Stimulated activated CD8-positive, alpha-beta memory T cell treated with anti-CD3 and anti-CD28 coated beads, Interleukin-2, amount 100 ng/mL, for 1 hour (primary cell): Measurements from ENCODE around the gene ADNP2.
"Not testable (repeated sequence)": the region's sequence is repeated elsewhere in the genome, so short reads cannot be mapped to it uniquely, and the experiment has no call there.

Experiments used
- DNase-seq, 2 donors: peaks; one replicate each; pipeline ENCODE4 v3.0.0-alpha.2; 2020; ENCODE audit warnings: low read depth in 2 of 2

The ADNP2 gene

DNA sequence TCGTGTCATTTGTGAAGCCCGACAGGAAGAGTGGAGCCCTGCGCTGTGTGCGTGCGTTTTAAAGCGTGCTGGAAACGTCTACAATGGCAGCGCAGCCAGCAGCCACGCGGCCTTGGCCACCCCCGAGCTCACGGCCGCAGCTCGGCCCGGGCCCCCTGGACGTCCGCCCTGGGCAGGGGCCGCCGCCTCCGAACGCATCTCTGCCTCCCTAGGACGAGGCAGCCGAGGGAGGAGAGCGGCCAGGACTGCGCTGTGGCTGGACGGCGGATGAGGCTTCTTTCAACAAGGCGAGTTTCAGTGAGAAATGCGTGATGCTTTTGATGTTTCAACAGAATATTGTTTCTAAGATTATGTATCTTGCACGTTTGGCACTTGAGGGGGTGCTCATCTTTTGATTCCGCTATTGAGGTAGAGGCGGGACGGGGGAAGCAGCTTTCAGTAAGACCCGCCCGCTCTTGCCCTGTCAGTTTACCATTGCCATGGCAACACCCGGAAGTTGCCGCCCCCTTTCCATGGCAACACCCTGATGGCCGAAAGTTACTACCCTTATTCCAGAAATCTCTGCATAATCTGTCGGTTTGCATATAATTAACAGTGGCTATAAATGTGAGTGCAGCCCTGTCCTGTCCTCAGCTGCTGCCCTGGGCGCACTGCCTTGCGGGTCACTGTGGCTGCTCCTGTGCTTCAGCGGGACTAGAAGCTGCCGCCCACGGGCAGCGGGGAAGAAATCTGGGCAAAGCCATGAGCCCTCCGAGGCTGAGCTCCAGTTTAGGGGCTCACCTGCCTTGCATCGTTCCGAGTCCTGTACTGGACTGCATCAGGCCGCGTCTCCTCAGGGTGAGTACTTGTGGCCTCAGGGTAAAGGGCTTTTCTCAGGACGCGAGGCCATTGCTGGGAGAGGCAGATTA, 38.6 kb downstream of the ADNP2 start:
- peak; percentile 53 to 58 for DNase-seq

DNA sequence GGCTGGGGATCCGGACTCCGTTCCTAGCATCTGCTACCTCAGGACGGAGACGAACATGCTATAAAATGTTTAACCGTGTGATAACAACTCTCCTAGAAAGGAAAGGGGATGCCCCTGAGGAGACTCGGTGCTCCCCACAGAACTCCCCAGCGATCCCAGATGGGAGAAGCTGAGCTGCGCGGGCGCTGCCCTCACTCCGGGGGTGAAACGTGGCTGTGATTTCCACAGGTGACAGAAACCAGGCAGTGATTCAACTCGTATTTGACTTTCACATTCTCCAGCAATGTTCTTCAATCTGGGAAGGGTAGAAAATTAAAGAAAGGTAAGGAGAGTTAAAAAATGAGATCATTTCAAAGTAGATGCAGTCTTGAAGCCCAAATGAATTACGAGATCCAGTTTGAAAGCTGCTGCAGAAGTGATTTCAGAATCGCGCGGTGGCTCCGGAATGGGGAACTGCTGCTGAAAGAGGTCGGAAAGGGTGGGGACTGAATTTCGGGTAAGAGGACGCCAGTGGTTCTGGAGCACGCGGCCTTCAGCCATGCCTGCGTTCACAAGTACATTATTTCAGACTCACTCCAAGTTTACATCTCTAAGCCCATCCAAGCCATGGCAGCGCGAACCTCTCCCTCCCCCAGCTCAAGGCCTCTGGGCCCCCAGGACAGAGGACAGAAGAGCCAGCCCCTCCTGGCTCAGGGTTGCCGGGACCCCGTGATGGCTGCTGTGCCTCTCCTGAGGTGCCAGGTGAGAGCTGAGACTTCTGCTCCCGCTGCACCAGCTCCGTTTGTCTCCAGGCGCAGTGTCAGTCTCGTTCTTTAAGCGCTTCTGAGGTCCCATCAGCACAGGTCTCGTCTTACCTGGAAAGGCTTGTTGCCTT, 39.5 kb downstream of the ADNP2 start:
- no peak for DNase-seq

DNA sequence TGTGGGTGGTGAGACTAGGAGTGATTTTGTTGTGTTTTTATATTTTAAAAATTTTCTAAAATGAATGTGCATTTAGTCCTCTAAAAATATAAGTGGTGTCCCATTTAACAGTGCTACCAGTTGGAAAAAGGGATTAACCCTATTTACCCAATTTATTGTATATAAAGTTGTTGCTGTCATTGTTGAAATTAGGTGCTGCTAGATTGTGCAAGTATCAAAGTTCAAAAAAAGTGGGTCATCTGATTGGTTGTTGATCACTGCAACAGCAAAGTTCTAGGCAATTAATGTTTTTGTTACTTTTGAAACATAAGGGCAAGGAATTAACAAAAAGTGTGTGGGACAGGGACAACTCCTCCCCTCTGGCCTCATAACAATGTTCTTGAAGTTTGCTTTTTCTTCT, 40.6 kb downstream of the ADNP2 start:
- DNase-seq = no peak

DNA sequence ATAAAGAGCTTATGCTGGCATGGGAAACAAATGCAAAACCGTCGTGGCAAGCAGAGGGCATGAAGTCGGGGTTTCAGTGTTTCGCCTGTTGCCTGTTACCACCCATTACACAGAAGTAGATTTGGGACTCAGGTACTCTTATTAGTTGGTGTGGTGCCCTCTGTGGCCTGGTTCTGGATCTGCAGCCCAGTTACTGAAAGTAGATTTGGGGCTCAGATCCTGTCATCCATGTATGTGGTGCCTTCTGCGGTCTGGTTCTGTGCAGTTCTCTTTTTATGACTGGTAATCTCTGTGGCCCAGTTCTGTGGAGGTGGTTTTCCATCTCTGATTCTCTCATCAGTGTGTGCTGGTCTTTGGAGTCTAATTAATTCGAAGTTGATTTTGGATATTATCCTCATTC, 45.2 kb downstream of the ADNP2 start:
- no peak for DNase-seq

DNA sequence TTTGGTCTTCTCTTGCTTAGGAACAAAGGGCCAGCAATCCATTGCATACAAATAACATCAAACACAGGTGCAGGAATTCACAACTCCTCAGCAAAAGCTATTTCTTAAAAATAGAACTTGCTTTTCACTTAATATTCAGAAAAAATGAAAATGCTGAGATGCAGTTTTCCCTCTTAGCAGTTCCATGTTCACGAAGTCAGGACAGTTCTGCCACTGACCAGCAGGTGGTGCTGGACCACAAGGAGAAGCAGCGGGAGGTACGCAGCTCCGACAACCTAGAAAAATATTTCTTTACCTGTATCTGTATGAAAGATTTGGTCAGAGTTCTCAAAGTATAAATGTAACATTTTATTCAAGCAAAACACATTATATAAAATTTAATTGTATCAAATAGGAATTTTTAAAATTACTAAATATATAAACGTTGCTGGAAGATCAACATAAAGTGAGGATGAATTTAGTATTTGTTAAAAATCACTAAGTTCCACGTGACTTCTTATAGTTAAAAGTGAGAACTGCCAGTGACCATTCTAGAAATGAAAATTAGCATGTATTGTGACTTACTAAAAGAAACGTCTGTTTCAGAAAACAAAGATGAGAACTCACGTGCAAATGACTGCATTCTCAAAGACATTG, 48.8 kb downstream of the ADNP2 start:
- peak; percentile 55 to 57 for DNase-seq

DNA sequence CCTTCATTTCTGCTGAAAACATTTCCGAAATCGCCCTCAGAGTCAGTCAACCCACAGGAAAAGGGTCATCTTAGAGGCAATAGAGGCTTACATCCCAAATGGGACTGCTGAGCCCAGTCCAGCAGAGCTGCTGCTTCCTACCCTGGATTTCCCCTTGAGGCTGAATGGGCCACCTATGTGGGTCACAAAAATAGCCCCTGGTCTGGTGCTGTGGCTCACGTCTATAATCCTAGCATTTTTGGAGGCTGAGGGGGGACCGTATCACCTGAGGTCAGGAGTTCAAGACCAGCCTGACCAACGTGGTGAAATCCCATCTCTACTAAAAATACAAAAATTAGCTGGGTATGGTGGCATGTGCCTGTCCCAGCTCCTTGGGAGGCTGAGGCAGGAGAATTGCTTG, 49.3 kb downstream of the ADNP2 start:
- no peak for DNase-seq

DNA sequence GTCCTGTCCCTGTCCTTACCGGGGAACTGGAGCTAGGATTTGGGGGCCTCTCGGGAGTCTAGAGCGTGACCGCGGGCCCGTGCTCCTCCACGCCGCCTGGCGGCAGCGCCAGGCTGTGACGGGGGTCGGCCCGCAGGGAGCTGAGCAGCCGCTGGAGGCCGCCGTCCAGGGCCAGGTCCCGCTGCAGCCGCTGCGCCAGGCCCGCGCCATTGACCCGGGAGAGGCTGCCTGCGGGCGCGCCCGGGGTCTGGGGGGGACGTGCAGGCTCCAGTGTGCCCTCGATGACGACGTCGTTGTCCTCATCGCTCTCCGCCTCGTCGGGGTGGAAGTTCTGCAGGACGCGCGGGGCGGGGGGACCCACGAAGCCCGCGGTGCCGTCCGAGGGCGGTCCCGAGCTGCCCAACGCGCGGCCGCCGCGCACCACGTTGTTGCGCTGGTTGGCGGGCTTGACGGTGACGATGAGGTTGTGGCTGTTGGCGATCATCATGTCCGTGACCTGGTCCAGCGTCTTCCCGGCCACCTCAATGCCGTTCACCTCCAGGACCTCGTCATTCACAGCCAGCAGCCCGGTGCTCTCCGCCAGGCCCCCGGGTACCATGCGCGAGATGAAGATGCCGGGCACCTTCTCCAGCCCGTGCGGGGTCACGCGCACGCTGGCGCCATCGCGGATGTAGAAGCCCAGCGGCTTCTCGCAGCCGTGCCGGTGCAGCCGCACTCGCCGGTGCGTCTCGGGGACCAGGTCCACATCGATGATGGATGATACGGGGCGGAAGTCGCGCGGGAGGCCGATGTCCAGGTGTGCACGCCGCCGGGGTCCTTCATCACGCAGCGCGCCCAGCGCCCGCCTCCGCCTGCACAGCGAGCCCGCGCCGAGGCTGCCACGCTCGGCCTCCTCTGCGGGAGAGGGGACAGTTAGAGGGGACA, 50.9 kb downstream of the ADNP2 start:
- no peak for DNase-seq

DNA sequence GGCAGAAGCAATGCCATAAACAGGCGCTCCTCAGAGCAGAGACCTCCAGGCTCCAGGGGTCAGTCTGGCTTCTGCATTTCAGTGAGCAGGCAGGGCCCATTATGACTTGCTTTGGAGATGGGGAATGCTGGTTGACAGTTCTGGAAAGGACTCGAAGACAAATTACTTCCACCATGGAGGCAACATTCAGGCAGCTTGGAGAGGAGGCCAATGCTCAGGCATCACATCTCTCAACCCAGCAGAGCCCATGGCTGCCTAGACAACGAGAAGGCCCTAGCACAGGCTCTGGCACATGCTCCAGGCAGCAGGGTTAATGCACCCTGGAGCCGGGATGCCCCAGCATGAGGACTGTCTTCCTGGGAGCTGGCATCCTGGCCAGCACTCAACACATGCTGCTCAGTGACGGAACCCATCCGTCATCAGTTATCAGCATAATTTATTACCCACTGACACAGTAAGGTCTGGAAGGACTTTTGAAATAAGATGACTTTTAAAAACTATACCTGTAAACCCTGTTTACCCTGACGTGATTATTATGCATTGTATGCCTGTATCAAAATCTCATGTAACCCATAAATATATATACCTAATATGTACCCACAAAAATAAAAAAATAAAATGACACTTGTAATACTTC, 52.8 kb downstream of the ADNP2 start:
- DNase-seq = no peak

DNA sequence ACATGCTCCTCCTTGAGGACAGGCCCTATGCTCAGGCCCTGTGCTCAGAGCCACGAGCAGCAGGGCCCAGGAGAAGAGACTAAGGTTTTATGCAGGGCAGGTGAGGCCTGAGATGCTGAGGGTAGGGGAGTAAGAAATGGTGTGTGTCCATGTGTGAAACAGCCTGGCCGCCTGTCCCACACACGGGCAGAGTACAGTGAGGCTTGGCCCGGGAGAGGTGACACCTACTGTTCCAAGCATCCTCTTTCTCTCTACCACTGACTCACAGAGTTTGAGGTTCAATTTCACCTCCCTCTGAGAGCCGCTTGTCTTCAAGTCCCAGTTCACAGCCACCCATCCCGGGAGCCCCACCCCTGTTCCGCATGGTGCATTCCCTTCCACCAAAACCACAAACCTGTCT, 54.1 kb downstream of the ADNP2 start:
- no peak for DNase-seq

DNA sequence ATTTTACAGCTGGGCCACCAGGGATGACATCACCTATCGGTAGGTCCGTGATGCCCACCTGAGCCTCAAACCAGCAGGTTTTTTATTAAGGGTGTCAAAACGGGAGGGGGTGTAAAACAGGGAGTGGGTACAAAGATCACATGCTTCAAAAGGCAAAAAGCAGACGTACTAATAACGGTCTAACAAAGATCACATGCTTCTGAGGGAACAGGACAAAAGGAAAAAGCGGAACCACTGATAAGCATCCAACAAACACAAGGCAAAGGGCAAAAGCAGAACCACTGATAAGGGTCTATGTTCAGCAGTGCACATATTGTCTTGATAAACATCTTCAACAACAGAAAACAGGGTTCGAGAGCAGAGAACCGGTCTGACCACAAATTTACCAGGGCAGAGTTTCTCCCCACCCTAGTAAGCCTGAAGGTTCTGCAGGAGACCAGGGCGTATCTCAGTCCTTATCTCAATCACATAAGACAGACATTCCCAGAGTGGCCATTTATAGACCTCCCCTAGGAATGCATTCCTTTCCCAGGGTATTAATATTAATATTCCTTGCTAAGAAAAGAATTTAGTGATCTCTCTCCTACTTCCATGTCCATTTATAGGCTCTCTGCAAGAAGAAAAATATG, 55.8 kb downstream of the ADNP2 start:
- DNase-seq = not testable (repeated sequence)

DNA sequence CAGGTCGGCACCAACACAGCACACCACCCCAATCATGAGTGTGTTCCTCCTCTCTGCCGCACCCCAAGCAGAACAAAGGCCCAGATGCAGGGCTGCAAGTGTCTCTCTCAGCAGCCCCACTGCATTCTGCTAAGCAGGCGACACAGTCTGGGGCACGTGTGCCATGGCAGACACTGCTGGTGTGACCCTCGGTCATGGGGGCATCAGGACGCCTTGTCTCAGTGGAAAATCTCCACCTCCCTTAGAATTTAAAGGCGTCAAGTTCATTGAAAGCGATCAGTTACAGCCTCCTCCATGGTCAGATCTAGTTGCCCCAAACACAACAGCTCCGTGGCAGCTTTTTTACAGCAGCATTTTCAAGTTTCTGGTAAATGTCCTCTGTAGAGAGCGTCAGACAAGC, 57.2 kb downstream of the ADNP2 start:
- DNase-seq = no peak

DNA sequence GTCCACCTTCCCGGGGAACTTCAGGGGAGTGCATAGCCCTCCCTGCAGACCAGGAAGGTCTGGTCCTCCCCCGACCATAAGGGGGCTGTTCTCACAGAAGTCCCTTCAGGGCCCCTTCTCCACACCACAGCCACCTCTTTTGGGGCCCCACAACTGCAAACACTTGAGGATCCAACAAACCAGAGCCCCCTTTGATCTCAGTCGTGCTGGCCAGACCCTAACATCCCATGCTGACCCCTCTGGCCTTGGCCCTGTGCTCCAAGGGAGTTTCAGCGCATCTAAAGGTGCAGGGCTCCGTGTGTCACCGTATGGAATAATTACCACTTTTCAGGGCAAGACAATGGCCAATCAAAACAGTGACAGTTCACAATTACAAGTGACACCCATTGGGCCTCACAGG, 57.7 kb downstream of the ADNP2 start:
- DNase-seq = no peak

DNA sequence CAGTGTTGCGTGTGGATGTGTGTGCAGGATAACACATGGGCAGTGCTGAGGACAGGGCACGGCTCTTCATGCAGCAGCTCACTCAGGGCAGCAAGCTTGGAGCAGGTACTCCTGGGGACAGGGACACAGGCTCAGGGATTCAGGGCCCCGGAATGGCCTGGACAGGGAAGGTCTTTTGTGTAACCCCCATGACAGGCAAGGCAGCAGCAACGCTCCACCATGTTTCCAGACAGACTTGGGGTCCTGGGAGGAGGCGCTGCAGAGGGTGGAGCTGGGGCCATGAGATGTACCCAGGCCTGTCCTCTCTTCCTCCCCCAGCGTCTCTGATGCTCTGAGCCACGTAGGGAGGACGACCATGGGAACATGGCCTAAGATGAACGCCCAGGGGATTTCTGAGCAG, 58.3 kb downstream of the ADNP2 start:
- DNase-seq = no peak

DNA sequence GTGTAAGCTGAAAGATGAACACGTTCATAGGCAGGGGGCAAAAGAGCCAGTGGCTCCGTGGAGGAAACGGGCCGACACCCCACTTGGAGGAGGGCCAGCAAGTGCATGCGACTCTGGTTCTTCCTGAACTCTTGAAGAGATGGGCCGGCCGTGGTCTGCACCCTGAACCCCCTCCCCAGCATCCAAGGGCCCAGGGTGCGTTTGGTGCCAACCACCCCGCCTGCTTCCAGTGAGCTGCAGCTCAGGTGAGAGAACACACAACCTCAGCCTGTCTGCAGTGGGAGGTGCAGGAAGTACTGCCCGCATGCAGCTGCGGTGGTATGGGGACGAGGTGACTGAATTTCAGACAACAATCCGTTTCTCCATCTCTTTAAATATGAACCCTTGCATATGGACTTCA, 58.9 kb downstream of the ADNP2 start:
- DNase-seq = no peak

DNA sequence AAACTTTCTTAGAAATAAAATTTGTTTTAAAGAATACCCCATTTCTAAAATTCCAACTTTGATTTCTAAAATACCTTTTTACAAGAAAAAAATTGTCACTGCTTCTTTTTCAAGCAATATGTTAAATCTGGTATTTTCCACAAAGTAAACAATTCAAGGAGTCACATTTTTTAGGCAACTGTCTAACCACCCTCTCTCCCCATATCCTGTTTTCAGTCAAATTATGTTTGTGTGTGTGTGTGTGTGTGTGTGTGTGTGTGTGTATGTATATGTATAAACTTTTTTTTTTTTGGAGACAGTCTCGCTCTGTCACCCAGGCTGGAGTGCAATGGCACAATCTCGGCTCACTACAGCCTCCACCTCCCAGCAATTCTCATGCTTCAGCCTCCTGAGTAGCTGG, 59.3 kb downstream of the ADNP2 start:
- DNase-seq = no peak

DNA sequence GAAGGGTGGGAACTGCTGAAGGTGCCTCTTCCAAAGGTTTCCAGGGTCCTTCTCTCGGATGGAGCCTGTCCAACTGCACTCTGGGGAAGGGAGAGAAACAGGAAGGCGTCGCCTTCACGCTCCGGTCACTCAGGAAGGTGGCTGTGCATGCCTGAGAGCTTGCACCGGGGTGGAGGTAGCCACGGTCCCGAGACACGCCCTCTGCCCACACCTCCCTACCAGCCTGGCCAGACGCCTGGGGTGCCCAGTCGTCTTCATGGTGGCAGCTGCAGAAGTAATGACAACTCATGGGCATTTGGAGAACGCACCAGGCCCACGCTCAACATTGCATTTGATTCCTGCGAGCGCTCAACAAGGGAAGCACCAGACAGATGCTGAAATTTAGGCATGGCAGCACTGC, 59.9 kb downstream of the ADNP2 start:
- no peak for DNase-seq

DNA sequence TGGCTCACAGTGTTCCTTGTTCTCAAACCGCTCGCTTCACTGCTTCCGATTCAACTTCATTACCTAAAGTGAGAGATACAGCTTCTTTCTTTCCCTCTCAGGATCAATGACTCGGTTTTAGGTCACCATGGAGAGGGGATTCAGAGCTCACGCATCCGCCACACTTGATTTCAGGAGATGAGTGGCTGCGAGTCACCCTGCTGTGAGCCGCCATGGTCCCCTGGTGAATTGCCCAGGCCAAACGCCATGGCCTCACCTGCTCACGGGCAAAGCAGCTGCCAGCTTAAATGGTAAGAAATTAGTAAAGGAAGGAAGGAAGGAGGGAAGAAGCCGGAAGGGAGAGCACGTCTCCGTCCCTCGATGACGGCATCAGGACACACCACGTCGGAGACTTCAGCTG, 60.5 kb downstream of the ADNP2 start:
- no peak for DNase-seq

DNA sequence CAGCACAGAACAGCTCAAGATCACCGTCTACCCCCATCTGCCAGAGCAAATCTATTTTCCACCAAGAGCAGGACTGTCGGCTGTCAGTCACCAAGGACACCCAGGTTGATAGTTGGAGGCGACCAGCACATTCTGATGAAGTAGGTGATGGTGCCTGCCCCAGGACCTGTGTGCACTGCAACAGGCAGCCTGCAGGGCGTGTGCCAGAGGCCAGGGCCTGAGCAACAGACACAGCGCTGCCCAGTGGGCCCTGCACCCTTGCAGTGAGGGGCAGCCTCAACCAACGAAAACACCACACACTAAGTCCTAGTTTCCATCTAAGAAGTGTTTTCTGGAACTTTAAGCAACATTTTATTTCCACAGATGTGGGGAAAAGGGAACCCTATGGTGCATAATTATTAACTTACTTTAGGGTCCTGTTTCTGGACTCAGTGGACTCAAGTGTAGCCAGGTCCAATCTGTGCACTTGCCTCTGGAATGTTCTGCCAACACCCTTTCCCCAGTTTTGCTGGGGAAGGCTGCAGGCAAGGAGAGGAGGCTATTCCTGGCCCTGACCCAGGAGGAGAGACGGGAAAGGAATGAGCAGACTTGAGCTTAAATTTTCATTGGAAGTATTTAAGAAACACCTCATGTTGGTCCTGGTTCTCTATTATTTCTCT, 61.5 kb downstream of the ADNP2 start:
- DNase-seq = no peak

DNA sequence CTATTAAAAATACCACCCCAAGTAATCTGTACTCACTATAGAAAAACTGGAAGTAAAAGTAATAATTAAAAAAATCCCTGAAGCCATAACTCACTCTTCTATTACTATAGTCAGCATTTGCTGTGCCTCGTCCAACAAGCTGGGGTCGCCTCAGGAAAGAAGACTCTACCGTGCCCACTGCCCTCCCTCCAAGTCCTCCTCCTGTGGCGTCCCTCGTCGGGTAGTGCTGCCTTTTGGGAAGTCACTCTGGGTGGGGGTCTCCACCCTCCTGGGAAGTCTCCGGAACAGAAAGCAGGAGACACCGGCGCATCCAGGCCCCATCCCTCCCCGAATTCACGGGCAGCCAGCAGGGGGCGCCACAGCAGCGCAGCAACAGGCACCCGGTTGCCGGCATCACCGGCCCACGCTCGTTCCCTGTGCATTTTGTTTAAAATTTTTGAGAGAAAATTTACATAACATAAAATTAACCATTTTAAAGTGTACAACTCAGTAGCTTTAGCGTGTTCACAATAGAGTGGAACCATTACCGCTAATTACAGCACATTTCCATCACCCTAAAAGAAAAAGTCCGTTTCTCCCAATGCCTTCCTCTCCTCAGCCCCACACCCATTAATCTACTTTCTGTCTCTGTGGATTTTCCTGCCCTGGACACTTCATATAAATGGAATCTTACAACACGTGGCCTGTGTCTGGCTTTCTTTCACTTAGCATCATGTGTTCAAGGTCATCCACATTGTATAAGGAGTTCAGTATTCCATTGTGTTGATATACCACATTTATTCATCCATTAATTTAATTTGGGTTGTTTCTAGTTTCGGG, 62.2 kb downstream of the ADNP2 start:
- DNase-seq = no peak
